ENCODE results near the gene SMOC1.

SMOC1 gene

GRCh38 chr14:70019695-70020094, 140.5 kb downstream of the SMOC1 start:
- Histone ChIP-seq H3K4me1 (ENCODE audit: insufficient read depth, insufficient read length) (peaks cover 11% of the 10 kb centered on the region), H3K9ac (ENCODE audit: insufficient read length, low read depth) (no peak overlapping the region), H3K36me3 (ENCODE audit: insufficient read depth, insufficient read length, low read length) (no peaks in the 10 kb centered on the region), H3K27me3 (ENCODE audit: insufficient read depth, insufficient read length) (no peaks in the 10 kb centered on the region), H3K4me3 (ENCODE audit: insufficient read length, low read depth) (no peak overlapping the region), H3K9me3 (ENCODE audit: insufficient read depth, low read length) (no peaks in the 10 kb centered on the region)
- TF ChIP-seq YY1 (IDR thresholded peaks at IDR 0.05; ENCODE audit: insufficient read depth, insufficient read length) (no peak), SUZ12 (IDR thresholded peaks at IDR 0.05; ENCODE audit: extremely low read depth, insufficient read depth, insufficient read length) (no peak), ZNF274 (IDR thresholded peaks at IDR 0.05; ENCODE audit: low read depth, low read length) (no peak)
- no peak for DNase-seq (ENCODE audit: low read depth, low spot score)

- no peak for TF ChIP-seq ZNF274 (IDR thresholded peaks at IDR 0.05; ENCODE audit: low read depth, low read length)
- no peak for TF ChIP-seq YY1 (IDR thresholded peaks at IDR 0.05; ENCODE audit: insufficient read depth, insufficient read length)
- no peak for TF ChIP-seq SUZ12 (IDR thresholded peaks at IDR 0.05; ENCODE audit: extremely low read depth, insufficient read depth, insufficient read length)
- no peaks in the 10 kb centered on the region for H3K27me3 ChIP-seq (ENCODE audit: insufficient read depth, insufficient read length)
- DNase-seq (ENCODE audit: low read depth, low spot score): no peak
- H3K9ac ChIP-seq (ENCODE audit: insufficient read length, low read depth): no peak overlapping the region
- H3K36me3 ChIP-seq (ENCODE audit: insufficient read depth, insufficient read length, low read length): no peaks in the 10 kb centered on the region
- no peaks in the 10 kb centered on the region for H3K9me3 ChIP-seq (ENCODE audit: insufficient read depth, low read length)
- no peak overlapping the region for H3K4me3 ChIP-seq (ENCODE audit: insufficient read length, low read depth)
- H3K4me1 ChIP-seq (ENCODE audit: insufficient read depth, insufficient read length): peaks cover 11% of the 10 kb centered on the region
Observed at GRCh38 chr14:70020352-70021170, 141.3 kb downstream of the SMOC1 start.

GRCh38 chr14:70021548-70022220, 142.5 kb downstream of the SMOC1 start:
- no peak for DNase-seq (ENCODE audit: low read depth, low spot score)
- no peak overlapping the region for H3K9ac ChIP-seq (ENCODE audit: insufficient read length, low read depth)
- no peaks in the 10 kb centered on the region for H3K27me3 ChIP-seq (ENCODE audit: insufficient read depth, insufficient read length)
- H3K4me3 ChIP-seq (ENCODE audit: insufficient read length, low read depth): no peak overlapping the region
- H3K4me1 ChIP-seq (ENCODE audit: insufficient read depth, insufficient read length): peaks cover 11% of the 10 kb centered on the region
- H3K36me3 ChIP-seq (ENCODE audit: insufficient read depth, insufficient read length, low read length): no peaks in the 10 kb centered on the region
- no peak for TF ChIP-seq YY1 (IDR thresholded peaks at IDR 0.05; ENCODE audit: insufficient read depth, insufficient read length)
- no peak for TF ChIP-seq SUZ12 (IDR thresholded peaks at IDR 0.05; ENCODE audit: extremely low read depth, insufficient read depth, insufficient read length)
- H3K9me3 ChIP-seq (ENCODE audit: insufficient read depth, low read length): no peaks in the 10 kb centered on the region

- DNase-seq (ENCODE audit: low read depth, low spot score): no peak
- Histone ChIP-seq H3K4me3 (ENCODE audit: insufficient read length, low read depth) (no peak overlapping the region), H3K9ac (ENCODE audit: insufficient read length, low read depth) (no peak overlapping the region), H3K36me3 (ENCODE audit: insufficient read depth, insufficient read length, low read length) (no peaks in the 10 kb centered on the region), H3K27me3 (ENCODE audit: insufficient read depth, insufficient read length) (no peaks in the 10 kb centered on the region), H3K4me1 (ENCODE audit: insufficient read depth, insufficient read length) (peaks cover 11% of the 10 kb centered on the region), H3K9me3 (ENCODE audit: insufficient read depth, low read length) (no peaks in the 10 kb centered on the region)
- TF ChIP-seq YY1 (IDR thresholded peaks at IDR 0.05; ENCODE audit: insufficient read depth, insufficient read length) (no peak), SUZ12 (IDR thresholded peaks at IDR 0.05; ENCODE audit: extremely low read depth, insufficient read depth, insufficient read length) (no peak), ZNF274 (IDR thresholded peaks at IDR 0.05; ENCODE audit: low read depth, low read length) (no peak)
Observed at GRCh38 chr14:70022771-70023445, 143.7 kb downstream of the SMOC1 start.

GRCh38 chr14:70023871-70024270, 144.7 kb downstream of the SMOC1 start:
- TF ChIP-seq YY1 (IDR thresholded peaks at IDR 0.05; ENCODE audit: insufficient read depth, insufficient read length): no peak
- TF ChIP-seq SUZ12 (IDR thresholded peaks at IDR 0.05; ENCODE audit: extremely low read depth, insufficient read depth, insufficient read length): no peak
- no peak for TF ChIP-seq ZNF274 (IDR thresholded peaks at IDR 0.05; ENCODE audit: low read depth, low read length)
- no peak for DNase-seq (ENCODE audit: low read depth, low spot score)
- H3K9me3 ChIP-seq (ENCODE audit: insufficient read depth, low read length): no peaks in the 10 kb centered on the region
- no peak overlapping the region for H3K9ac ChIP-seq (ENCODE audit: insufficient read length, low read depth)
- no peak overlapping the region for H3K4me3 ChIP-seq (ENCODE audit: insufficient read length, low read depth)
- no peaks in the 10 kb centered on the region for H3K36me3 ChIP-seq (ENCODE audit: insufficient read depth, insufficient read length, low read length)
- no peaks in the 10 kb centered on the region for H3K27me3 ChIP-seq (ENCODE audit: insufficient read depth, insufficient read length)
- peaks cover 6% of the 10 kb centered on the region for H3K4me1 ChIP-seq (ENCODE audit: insufficient read depth, insufficient read length)

- Histone ChIP-seq H3K27me3 (ENCODE audit: insufficient read depth, insufficient read length) (no peaks in the 10 kb centered on the region), H3K36me3 (ENCODE audit: insufficient read depth, insufficient read length, low read length) (no peaks in the 10 kb centered on the region), H3K9me3 (ENCODE audit: insufficient read depth, low read length) (no peaks in the 10 kb centered on the region), H3K4me1 (ENCODE audit: insufficient read depth, insufficient read length) (peaks cover 3% of the 10 kb centered on the region), H3K9ac (ENCODE audit: insufficient read length, low read depth) (no peak overlapping the region), H3K4me3 (ENCODE audit: insufficient read length, low read depth) (no peak overlapping the region)
- TF ChIP-seq YY1 (IDR thresholded peaks at IDR 0.05; ENCODE audit: insufficient read depth, insufficient read length) (no peak), ZNF274 (IDR thresholded peaks at IDR 0.05; ENCODE audit: low read depth, low read length) (no peak), SUZ12 (IDR thresholded peaks at IDR 0.05; ENCODE audit: extremely low read depth, insufficient read depth, insufficient read length) (no peak)
- DNase-seq (ENCODE audit: low read depth, low spot score): peak; percentile 49
Observed at GRCh38 chr14:70027785-70028428, 148.7 kb downstream of the SMOC1 start.
